Lung (tissue), 12 donors: ENCODE measurements around the gene ANGPTL3. TPM values are rescaled to one million over a fixed set of nuclear protein-coding genes. Genes with fewer than 3 reads are reported as not detected.

Source experiments
- ATAC-seq: fragments of 200-7000 bp; cut with Tn5 transposase; one replicate; pipeline ENCODE4 v1.9.1; 2020; ENCODE audit warnings: moderate number of reproducible peaks; ENCODE audit not compliant: insufficient read depth, low FRiP score
- DNase-seq, 3 donors: peaks; one replicate each; pipeline ENCODE4 v3.0.0-alpha.2; 2013 to 2017
- H3K27ac ChIP-seq, 2 donors: one replicate each; pipeline ENCODE4 v1.5.1; 2013; ENCODE audit warnings: mild to moderate bottlenecking in 2 of 2, moderate library complexity in 2 of 2, control low read depth in 1 of 2, inconsistent platforms in 1 of 2, low read depth in 1 of 2, low read length in 1 of 2
- H3K27me3 ChIP-seq, 3 donors: one replicate each; pipeline ENCODE4 v1.5.1; 2013; ENCODE audit warnings: low read length in 2 of 3; ENCODE audit not compliant: control insufficient read depth in 3 of 3, insufficient read depth in 3 of 3
- H3K36me3 ChIP-seq, 4 donors: one replicate each; pipeline ENCODE4 v1.5.1; 2013; ENCODE audit warnings: low read length in 4 of 4, mild to moderate bottlenecking in 1 of 4, moderate library complexity in 1 of 4; ENCODE audit not compliant: control insufficient read depth in 4 of 4, insufficient read depth in 4 of 4
- H3K4me1 ChIP-seq, 5 donors: one replicate each; pipeline ENCODE4 v1.5.1; 2013; ENCODE audit warnings: low read length in 5 of 5, mild to moderate bottlenecking in 2 of 5, moderate library complexity in 1 of 5; ENCODE audit not compliant: control insufficient read depth in 5 of 5, insufficient read depth in 5 of 5
- H3K4me3 ChIP-seq: one replicate; pipeline ENCODE4 v1.5.1; 2013; ENCODE audit warnings: mild to moderate bottlenecking, control low read depth, moderate library complexity
- H3K9ac ChIP-seq, 2 donors: one replicate each; pipeline ENCODE4 v1.5.1; 2013; ENCODE audit warnings: low read length in 2 of 2, control low read depth in 1 of 2; ENCODE audit not compliant: insufficient read depth in 1 of 2
- H3K9me3 ChIP-seq, 4 donors: one replicate each; pipeline ENCODE4 v1.5.1; 2013; ENCODE audit warnings: low read length in 3 of 4, mild to moderate bottlenecking in 1 of 4, moderate library complexity in 1 of 4; ENCODE audit not compliant: control insufficient read depth in 4 of 4, insufficient read depth in 3 of 4
- CTCF ChIP-seq: IDR thresholded peaks from 2 replicates; pipeline ENCODE4 v1.5.1; 2012; ENCODE audit warnings: mild to moderate bottlenecking; ENCODE audit errors: control extremely low read depth, extremely low read depth
- WGBS, 2 donors: extraction: QIAGEN DNeasy Blood & Tissue Kit; methylation state at CpG; one replicate each; pipeline ENCODE4 v1.1.7; 2013; 5-methylcytosine and 5-hydroxymethylcytosine counted together
- polyA plus RNA-seq, 2 donors: library from polyadenylated mRNA; stranded (reverse); fragments of 200-250 nt; gene quantifications; one replicate each; pipeline ENCODE4 v1.2.1, GENCODE V29; 2013
- total RNA-seq, 2 donors: library from RNA; depleted of rRNA in 1 of 2; stranded (reverse); fragments of >200 nt in 1 of 2; gene quantifications; one replicate each; pipeline ENCODE4 v1.2.1, GENCODE V29; 2014 to 2021
- donor health status: control.
- donor health status: control.
- donor health status: Bipolar disorder and iron deficiency.
- donor health status: healthy.
- donor health status: DM: yes; HTN: yes; CAD: no.

Gene ANGPTL3
- total and polyA plus RNA-seq, 4 donors, result 0.06 TPM; not detected in 3

GRCh38 chr1:62654744-62655143 is 57.4 kb downstream of the ANGPTL3 start:
- peaks cover 0 to 4% (median 2%) of the 10 kb centered on the region in 5 donors for H3K4me1 ChIP-seq
- DNase-seq, result peak in 1 of 3 donors; percentile 6
- no peaks in the 10 kb centered on the region for H3K27me3 ChIP-seq
- H3K9me3 ChIP-seq, result no peaks in the 10 kb centered on the region
- H3K4me3 ChIP-seq, result no peak overlapping the region
- H3K9ac ChIP-seq, result no peak overlapping the region
- H3K27ac ChIP-seq, result no peak overlapping the region
- no peak for TF ChIP-seq CTCF
- 90 to 94% methylated on average over 1 of the region's 1 CpG for WGBS, 2 donors
- peaks cover 0 to 4% (median under 1%) of the 10 kb centered on the region in 4 donors for H3K36me3 ChIP-seq
- ATAC-seq, result no peak

Other genes with a start within 250 kb of the ANGPTL3 start
- gene USP1, start 160.5 kb upstream of the ANGPTL3 start, total RNA-seq, result 10 to 100 TPM; 20.5 to 42.1 TPM
- 10 to 100 TPM in 1 of 2 donors, 1 to 10 TPM in 1; 10.0 to 13.1 TPM for gene USP1, start 160.5 kb upstream of the ANGPTL3 start, polyA plus RNA-seq
- gene DOCK7, start 90.9 kb downstream of the ANGPTL3 start, total RNA-seq, result 100 to 1,000 TPM in 1 of 2 donors, 10 to 100 TPM in 1; 33.4 to 111 TPM
- 1 to 10 TPM; 3.4 to 7.0 TPM for gene DOCK7, start 90.9 kb downstream of the ANGPTL3 start, polyA plus RNA-seq
- gene ATG4C, start 186.6 kb downstream of the ANGPTL3 start, total RNA-seq, result 10 to 100 TPM in 1 of 2 donors, 1 to 10 TPM in 1; 9.1 to 12.9 TPM
- 1 to 10 TPM; 3.9 to 5.5 TPM for gene ATG4C, start 186.6 kb downstream of the ANGPTL3 start, polyA plus RNA-seq